H1 (cell line): ENCODE data around the gene RAB43.

ENCODE experiments used
- CHD1 ChIP-seq: IDR thresholded peaks from 2 replicates; pipeline ENCODE4 v1.6.1; 2012; ENCODE audit warnings: low read depth, low read length, improper control_type of control experiment
- HDAC2 ChIP-seq, 2 experiments: fragments of 300-600 bp in 1 of 2; sonication (generic) in 1 of 2; IDR thresholded peaks; 2 replicates each; pipeline ENCODE4 v1.6.1; 2011 to 2012; ENCODE audit warnings: low read depth in 2 of 2, low read length in 2 of 2, mild to moderate bottlenecking in 2 of 2, moderate library complexity in 2 of 2, borderline replicate concordance in 1 of 2, inconsistent platforms in 1 of 2
- POLR2A ChIP-seq, 2 experiments: IDR thresholded peaks; 1 replicate in 1 of 2; 2 replicates in 1 of 2; pipeline ENCODE4 v1.6.1; 2011; ENCODE audit warnings: low read depth in 2 of 2, low read length in 2 of 2, mild to moderate bottlenecking in 2 of 2; ENCODE audit errors: control extremely low read depth in 1 of 2
- SRF ChIP-seq: IDR thresholded peaks from 2 replicates; pipeline ENCODE4 v1.6.1; 2011; ENCODE audit warnings: mild to moderate bottlenecking, low read depth, low read length, moderate library complexity
- TF ChIP-seq, protein P1 (sequence below), 3 experiments: IDR thresholded peaks; 1 replicate in 2 of 3; 2 replicates in 1 of 3; pipeline versions ENCODE4 v1.5.1 to v1.6.1; 2011; ENCODE audit warnings: low read length in 3 of 3, mild to moderate bottlenecking in 3 of 3, inconsistent platforms in 2 of 3, low read depth in 1 of 3, moderate library complexity in 1 of 3; ENCODE audit not compliant: insufficient read depth in 1 of 3; ENCODE audit errors: control extremely low read depth in 1 of 3
- TF ChIP-seq, protein P2 (sequence below): IDR thresholded peaks from 2 replicates; pipeline ENCODE4 v1.6.1; 2012; ENCODE audit warnings: inconsistent platforms
- TF ChIP-seq, protein P3 (sequence below): IDR thresholded peaks from 2 replicates; pipeline ENCODE4 v1.6.1; 2011; ENCODE audit warnings: low read depth, mild to moderate bottlenecking, low read length; ENCODE audit not compliant: insufficient read depth

DNA sequence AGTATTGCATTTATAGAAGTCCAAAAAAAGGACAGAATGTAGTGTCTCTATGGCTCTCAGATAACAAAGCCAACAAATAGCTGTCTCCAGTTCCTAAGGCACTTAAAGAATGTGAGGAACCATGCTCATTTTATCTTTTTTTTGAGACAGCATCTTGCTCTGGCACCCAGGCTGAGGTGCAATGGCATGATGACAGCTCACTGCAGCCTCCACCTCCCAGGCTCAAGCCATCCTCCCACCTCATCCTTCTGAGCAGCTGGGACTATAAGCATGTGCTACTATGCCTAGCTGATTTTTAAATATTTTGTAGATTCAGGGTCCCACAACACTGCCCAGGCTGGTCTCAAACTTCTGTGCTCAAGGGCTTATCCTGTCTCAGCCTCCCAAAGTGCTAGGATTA is 23.2 kb upstream of the RAB43 start:
- TF ChIP-seq, protein P1, sequence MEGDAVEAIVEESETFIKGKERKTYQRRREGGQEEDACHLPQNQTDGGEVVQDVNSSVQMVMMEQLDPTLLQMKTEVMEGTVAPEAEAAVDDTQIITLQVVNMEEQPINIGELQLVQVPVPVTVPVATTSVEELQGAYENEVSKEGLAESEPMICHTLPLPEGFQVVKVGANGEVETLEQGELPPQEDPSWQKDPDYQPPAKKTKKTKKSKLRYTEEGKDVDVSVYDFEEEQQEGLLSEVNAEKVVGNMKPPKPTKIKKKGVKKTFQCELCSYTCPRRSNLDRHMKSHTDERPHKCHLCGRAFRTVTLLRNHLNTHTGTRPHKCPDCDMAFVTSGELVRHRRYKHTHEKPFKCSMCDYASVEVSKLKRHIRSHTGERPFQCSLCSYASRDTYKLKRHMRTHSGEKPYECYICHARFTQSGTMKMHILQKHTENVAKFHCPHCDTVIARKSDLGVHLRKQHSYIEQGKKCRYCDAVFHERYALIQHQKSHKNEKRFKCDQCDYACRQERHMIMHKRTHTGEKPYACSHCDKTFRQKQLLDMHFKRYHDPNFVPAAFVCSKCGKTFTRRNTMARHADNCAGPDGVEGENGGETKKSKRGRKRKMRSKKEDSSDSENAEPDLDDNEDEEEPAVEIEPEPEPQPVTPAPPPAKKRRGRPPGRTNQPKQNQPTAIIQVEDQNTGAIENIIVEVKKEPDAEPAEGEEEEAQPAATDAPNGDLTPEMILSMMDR (IDR thresholded peaks at IDR 0.05; ENCODE audit: control extremely low read depth in 1 of 3, insufficient read depth in 1 of 3, low read depth in 1 of 3, low read length in 3 of 3) = no peak
- TF ChIP-seq CHD1 (no peak), SRF (no peak), POLR2A (IDR thresholded peaks at IDR 0.05; ENCODE audit: control extremely low read depth in 1 of 2, low read depth in 2 of 2, low read length in 2 of 2) (no peak), HDAC2 (IDR thresholded peaks at IDR 0.05; ENCODE audit: borderline replicate concordance in 1 of 2, low read depth in 2 of 2, low read length in 2 of 2) (no peak)
- TF ChIP-seq, protein P2, sequence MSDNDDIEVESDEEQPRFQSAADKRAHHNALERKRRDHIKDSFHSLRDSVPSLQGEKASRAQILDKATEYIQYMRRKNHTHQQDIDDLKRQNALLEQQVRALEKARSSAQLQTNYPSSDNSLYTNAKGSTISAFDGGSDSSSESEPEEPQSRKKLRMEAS = no peak
- TF ChIP-seq, protein P3, sequence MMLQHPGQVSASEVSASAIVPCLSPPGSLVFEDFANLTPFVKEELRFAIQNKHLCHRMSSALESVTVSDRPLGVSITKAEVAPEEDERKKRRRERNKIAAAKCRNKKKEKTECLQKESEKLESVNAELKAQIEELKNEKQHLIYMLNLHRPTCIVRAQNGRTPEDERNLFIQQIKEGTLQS = no peak
